22Rv1 (cell line): Measurements from ENCODE around the gene TYMP.
A peak's percentile ranks its signal among the peaks of the same experiment; 100 is the strongest.

Experiments used
- CTCF ChIP-seq: fragments of 450-650 bp; IDR thresholded peaks from 2 replicates; pipeline ENCODE4 v1.5.1; 2017; ENCODE audit warnings: mild to moderate bottlenecking
- ZFX ChIP-seq: fragments of 450-650 bp; IDR thresholded peaks from 2 replicates; pipeline ENCODE4 v1.6.1; 2017; ENCODE audit warnings: antibody characterized with exemption, borderline replicate concordance

DNA sequence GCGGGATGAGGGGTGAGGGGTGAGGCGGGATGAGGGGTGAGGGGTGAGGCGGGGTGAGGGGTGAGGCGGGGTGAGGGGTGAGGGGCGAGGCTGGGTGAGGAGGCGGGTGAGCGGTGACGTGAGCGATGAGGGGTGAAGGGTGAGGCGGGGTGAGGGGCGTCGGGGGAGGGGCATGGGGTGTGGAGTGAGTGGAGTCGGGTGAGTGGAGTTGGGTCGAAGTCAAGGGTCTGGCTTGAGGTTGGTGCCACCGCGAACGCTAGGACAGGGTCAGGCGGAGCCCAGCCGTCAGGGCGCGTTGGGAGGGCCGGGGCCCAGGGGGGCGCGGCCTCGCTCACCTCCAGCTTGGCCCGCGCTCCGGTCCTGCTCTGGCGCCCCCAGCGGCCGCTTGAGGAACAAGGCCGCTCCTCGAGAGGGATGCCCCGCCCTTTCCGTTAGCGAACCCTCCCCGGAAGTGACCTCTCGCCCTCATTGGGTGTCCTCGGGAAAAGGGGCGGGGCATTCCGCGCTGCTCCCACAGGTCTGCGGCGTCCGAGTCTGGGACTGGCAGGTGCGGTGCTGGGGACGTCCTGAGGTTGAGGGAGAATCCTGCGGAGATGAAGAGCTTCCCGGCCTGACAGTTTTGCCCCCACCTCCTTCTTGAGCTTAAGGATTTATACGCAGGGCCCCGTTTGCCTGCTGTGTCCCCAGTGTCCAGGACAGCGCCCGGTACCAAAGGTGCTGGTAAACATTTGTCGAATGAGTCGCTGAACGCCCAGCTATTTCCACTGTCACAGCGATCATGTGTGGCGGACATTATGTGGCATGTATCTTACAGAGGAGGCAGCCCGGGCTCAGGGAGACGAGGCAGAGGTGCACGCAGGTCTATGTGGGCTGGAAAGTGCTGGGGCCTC lies 33.0 kb upstream of the TYMP start, which contains the start of gene SYCE3:
- TF ChIP-seq CTCF = peak; percentile 93
- TF ChIP-seq ZFX = no peak
